ENCODE results near the gene ATP2B1. TPM values are rescaled to one million over a fixed set of nuclear protein-coding genes. Genes with fewer than 3 reads are reported as not detected.

ATP2B1 gene
- total RNA-seq, 1 donor from 2014 or later, result 48.9 TPM

- H2AFZ ChIP-seq (ENCODE audit: low read depth, low read length), result no peak overlapping the region
- Mint-ChIP-seq H3K27ac (ENCODE audit: unreplicated experiment) (no peak overlapping the region), H3K4me1 (ENCODE audit: low read depth, unreplicated experiment) (peaks cover 15% of the 10 kb centered on the region), H3K4me3 (ENCODE audit: unreplicated experiment) (no peak overlapping the region), H3K9me3 (ENCODE audit: unreplicated experiment) (no peaks in the 10 kb centered on the region), H3K36me3 (ENCODE audit: low read depth, unreplicated experiment) (peaks cover 3% of the 10 kb centered on the region), H3K27me3 (ENCODE audit: low read depth, unreplicated experiment) (no peaks in the 10 kb centered on the region)
- H3K79me2 ChIP-seq (ENCODE audit: insufficient read depth, low read length), result peaks cover 66% of the 10 kb centered on the region
- DNase-seq (ENCODE audit: low read depth), result no peak
- H3K36me3 ChIP-seq (ENCODE audit: insufficient read depth, low read length), result peaks cover 5% of the 10 kb centered on the region
- no peaks in the 10 kb centered on the region for H3K27me3 ChIP-seq (ENCODE audit: insufficient read depth, low read length)
- no peak overlapping the region for H3K9ac ChIP-seq (ENCODE audit: low read length)
- H4K20me1 ChIP-seq (ENCODE audit: insufficient read depth, low read length), result peaks cover 12% of the 10 kb centered on the region
- no peak for FAIRE-seq
- H3K4me3 ChIP-seq (ENCODE audit: insufficient read depth, low read depth, low read length), result no peak overlapping the region
- H3K9me3 ChIP-seq (ENCODE audit: insufficient read depth, low read depth, low read length), result no peaks in the 10 kb centered on the region
- no peak overlapping the region for H3K27ac ChIP-seq (ENCODE audit: low read depth, low read length)
- H3K4me2 ChIP-seq (ENCODE audit: low read length), result no peak overlapping the region
- no peak for TF ChIP-seq CTCF (IDR thresholded peaks at IDR 0.05; ENCODE audit: insufficient read depth, low read depth, low read length)
- TF ChIP-seq EZH2 (IDR thresholded peaks at IDR 0.05; ENCODE audit: insufficient read depth, low read length), result no peak
- no peaks in the 10 kb centered on the region for H3K4me1 ChIP-seq (ENCODE audit: insufficient read depth, low read length)
Observed at GRCh38 chr12:89657739-89658138, 50.9 kb downstream of the ATP2B1 start.

GRCh38 chr12:89657066-89657465, 51.6 kb downstream of the ATP2B1 start:
- Histone ChIP-seq H2AFZ (ENCODE audit: low read depth, low read length) (no peak overlapping the region), H3K27me3 (ENCODE audit: insufficient read depth, low read length) (no peaks in the 10 kb centered on the region), H4K20me1 (ENCODE audit: insufficient read depth, low read length) (peaks cover 12% of the 10 kb centered on the region), H3K27ac (ENCODE audit: low read depth, low read length) (no peak overlapping the region), H3K4me2 (ENCODE audit: low read length) (no peak overlapping the region), H3K36me3 (ENCODE audit: insufficient read depth, low read length) (peaks cover 5% of the 10 kb centered on the region), H3K4me3 (ENCODE audit: insufficient read depth, low read depth, low read length) (no peak overlapping the region), H3K4me1 (ENCODE audit: insufficient read depth, low read length) (no peaks in the 10 kb centered on the region), H3K9ac (ENCODE audit: low read length) (no peak overlapping the region), H3K79me2 (ENCODE audit: insufficient read depth, low read length) (peaks cover 60% of the 10 kb centered on the region), H3K9me3 (ENCODE audit: insufficient read depth, low read depth, low read length) (no peaks in the 10 kb centered on the region)
- Mint-ChIP-seq H3K27me3 (ENCODE audit: low read depth, unreplicated experiment) (no peaks in the 10 kb centered on the region), H3K4me1 (ENCODE audit: low read depth, unreplicated experiment) (peaks cover 11% of the 10 kb centered on the region), H3K36me3 (ENCODE audit: low read depth, unreplicated experiment) (peaks cover 3% of the 10 kb centered on the region), H3K9me3 (ENCODE audit: unreplicated experiment) (no peaks in the 10 kb centered on the region), H3K4me3 (ENCODE audit: unreplicated experiment) (no peak overlapping the region), H3K27ac (ENCODE audit: unreplicated experiment) (no peak overlapping the region)
- TF ChIP-seq CTCF (IDR thresholded peaks at IDR 0.05; ENCODE audit: insufficient read depth, low read depth, low read length) (no peak), EZH2 (IDR thresholded peaks at IDR 0.05; ENCODE audit: insufficient read depth, low read length) (no peak)
- no peak for DNase-seq (ENCODE audit: low read depth)
- no peak for FAIRE-seq

- no peaks in the 10 kb centered on the region for H3K27me3 Mint-ChIP-seq (ENCODE audit: low read depth, unreplicated experiment)
- FAIRE-seq, result no peak
- peaks cover 49% of the 10 kb centered on the region for H3K79me2 ChIP-seq (ENCODE audit: insufficient read depth, low read length)
- TF ChIP-seq EZH2 (IDR thresholded peaks at IDR 0.05; ENCODE audit: insufficient read depth, low read length) (no peak), CTCF (IDR thresholded peaks at IDR 0.05; ENCODE audit: insufficient read depth, low read depth, low read length) (no peak)
- no peak overlapping the region for H3K4me3 Mint-ChIP-seq (ENCODE audit: unreplicated experiment)
- H2AFZ ChIP-seq (ENCODE audit: low read depth, low read length), result no peak overlapping the region
- peaks cover 7% of the 10 kb centered on the region for H4K20me1 ChIP-seq (ENCODE audit: insufficient read depth, low read length)
- H3K4me1 ChIP-seq (ENCODE audit: insufficient read depth, low read length), result no peaks in the 10 kb centered on the region
- H3K9me3 Mint-ChIP-seq (ENCODE audit: unreplicated experiment), result no peaks in the 10 kb centered on the region
- H3K27ac ChIP-seq (ENCODE audit: low read depth, low read length), result no peak overlapping the region
- H3K4me3 ChIP-seq (ENCODE audit: insufficient read depth, low read depth, low read length), result no peak overlapping the region
- no peak overlapping the region for H3K9ac ChIP-seq (ENCODE audit: low read length)
- H3K27ac Mint-ChIP-seq (ENCODE audit: unreplicated experiment), result no peak overlapping the region
- peaks cover 8% of the 10 kb centered on the region for H3K4me1 Mint-ChIP-seq (ENCODE audit: low read depth, unreplicated experiment)
- peaks cover 5% of the 10 kb centered on the region for H3K36me3 ChIP-seq (ENCODE audit: insufficient read depth, low read length)
- peak; percentile 14 for DNase-seq (ENCODE audit: low read depth)
- H3K27me3 ChIP-seq (ENCODE audit: insufficient read depth, low read length), result no peaks in the 10 kb centered on the region
- H3K36me3 Mint-ChIP-seq (ENCODE audit: low read depth, unreplicated experiment), result peaks cover 3% of the 10 kb centered on the region
- no peaks in the 10 kb centered on the region for H3K9me3 ChIP-seq (ENCODE audit: insufficient read depth, low read depth, low read length)
- H3K4me2 ChIP-seq (ENCODE audit: low read length), result no peak overlapping the region
Observed at GRCh38 chr12:89655841-89656240, 52.8 kb downstream of the ATP2B1 start.
